Keratinocyte (primary cell): ENCODE data around the gene ZBTB20. TPM values are rescaled to one million over a fixed set of nuclear protein-coding genes. Genes with fewer than 3 reads are reported as not detected.

ENCODE experiments used
- DNase-seq: peaks from one replicate; pipeline ENCODE4 v3.0.0-alpha.2; 2011; ENCODE audit warnings: low read depth, missing footprints, low spot score
- FAIRE-seq: peaks from 2 replicates; lab custom pipeline; 2011; peaks lifted over from hg19 to GRCh38; lab: Jason Lieb, UNC
- H2AFZ ChIP-seq: 2 replicates; pipeline ENCODE4 v1.6.0; 2012; ENCODE audit warnings: low read length, control low read depth, inconsistent platforms; ENCODE audit not compliant: control insufficient read depth
- H3K27ac ChIP-seq: 2 replicates; pipeline ENCODE4 v1.5.1; 2011; ENCODE audit warnings: low read length; ENCODE audit not compliant: control insufficient read depth, insufficient read depth
- H3K27me3 ChIP-seq: 3 replicates; pipeline ENCODE4 v1.6.0; 2011; ENCODE audit warnings: low read length; ENCODE audit not compliant: control insufficient read depth, insufficient read depth; ENCODE audit errors: extremely low read depth
- H3K36me3 ChIP-seq, 2 experiments: 2 replicates in 1 of 2; 3 replicates in 1 of 2; pipeline ENCODE4 v1.5.1; 2011; ENCODE audit warnings: low read length in 2 of 2, mild to moderate bottlenecking in 1 of 2; ENCODE audit not compliant: control insufficient read depth in 2 of 2, insufficient read depth in 2 of 2; ENCODE audit errors: extremely low read depth in 1 of 2
- H3K4me1 ChIP-seq: 3 replicates; pipeline ENCODE4 v1.5.1; 2011; ENCODE audit warnings: low read length; ENCODE audit not compliant: control insufficient read depth, insufficient read depth; ENCODE audit errors: extremely low read depth
- H3K4me2 ChIP-seq: 3 replicates; pipeline ENCODE4 v1.6.0; 2011; ENCODE audit warnings: low read depth, low read length; ENCODE audit not compliant: control insufficient read depth, insufficient read depth; ENCODE audit errors: extremely low read depth
- H3K4me3 ChIP-seq, 3 experiments: fragments of 200-600 bp in 1 of 3; sonication (generic) in 1 of 3; 2 replicates in 2 of 3; 3 replicates in 1 of 3; pipeline ENCODE4 v1.5.1; 2011 to 2016; ENCODE audit warnings: low read length in 3 of 3, mild to moderate bottlenecking in 3 of 3, control low read depth in 2 of 3, inconsistent platforms in 1 of 3, low read depth in 1 of 3, mixed read lengths in 1 of 3, mixed run types in 1 of 3, moderate library complexity in 1 of 3; ENCODE audit not compliant: control insufficient read depth in 2 of 3, insufficient read depth in 2 of 3; ENCODE audit errors: extremely low read depth in 1 of 3
- H3K79me2 ChIP-seq: 2 replicates; pipeline ENCODE4 v1.6.0; 2012; ENCODE audit warnings: low read length; ENCODE audit not compliant: control insufficient read depth, insufficient read depth
- H3K9ac ChIP-seq: 3 replicates; pipeline ENCODE4 v1.6.0; 2011; ENCODE audit warnings: low read length; ENCODE audit not compliant: control insufficient read depth, insufficient read depth; ENCODE audit errors: extremely low read depth
- H3K9me1 ChIP-seq: 3 replicates; pipeline ENCODE4 v1.6.0; 2011; ENCODE audit warnings: low read length; ENCODE audit not compliant: control insufficient read depth, insufficient read depth; ENCODE audit errors: extremely low read depth
- H3K9me3 ChIP-seq: 2 replicates; pipeline ENCODE4 v1.5.1; 2012; ENCODE audit warnings: low read depth, low read length; ENCODE audit not compliant: control insufficient read depth
- H4K20me1 ChIP-seq: 3 replicates; pipeline ENCODE4 v1.6.0; 2011; ENCODE audit warnings: low read length; ENCODE audit not compliant: control insufficient read depth, insufficient read depth; ENCODE audit errors: extremely low read depth
- CTCF ChIP-seq, 3 experiments: IDR thresholded peaks in 1 of 3; conservative IDR thresholded peaks in 1 of 3; optimal IDR thresholded peaks in 1 of 3; 2 replicates in 2 of 3; 3 replicates in 1 of 3; pipeline versions ENCODE3 to v1.5.1; 2011; ENCODE audit warnings: low read length in 3 of 3, mild to moderate bottlenecking in 3 of 3, moderate library complexity in 2 of 3, control low read depth in 1 of 3, inconsistent platforms in 1 of 3; ENCODE audit not compliant: insufficient read depth in 2 of 3; ENCODE audit errors: extremely low read depth in 1 of 3
- EZH2 ChIP-seq: IDR thresholded peaks from one replicate; pipeline ENCODE4 v1.6.1; 2012; ENCODE audit warnings: inconsistent platforms, mild to moderate bottlenecking, low read length, moderate library complexity
- dilution Hi-C: fragments of 300-500 bp; cut with MboI; formaldehyde crosslinking; loops from one replicate; pipeline ENCODE4 v1.7.0; 2020; ENCODE audit warnings: low sequenced_read_pairs; ENCODE audit not compliant: extremely low pct_ligation_motif_present
- polyA plus RNA-seq, 5 experiments: library from polyadenylated mRNA; depleted of rRNA in 3 of 5; stranded (reverse) in 3 of 5; stranded (forward) in 1 of 5; unstranded in 1 of 5; fragments of >200 nt; gene quantifications; 1 replicate in 1 of 5; 2 replicates in 3 of 5; 3 replicates in 1 of 5; pipeline versions ENCODE4 v1.2.1 to v1.2.3, GENCODE V29; 2011 to 2012; ENCODE audit warnings: missing spikeins in 2 of 5, low read depth in 1 of 5, low replicate concordance in 1 of 5

ZBTB20 gene
- polyA plus RNA-seq, 1 donor (not counting 4 experiments of a cell fraction or from before 2014, with no cell fraction given): 0.52 TPM

- no peaks in the 10 kb centered on the region for H4K20me1 ChIP-seq
- H3K79me2 ChIP-seq: no peaks in the 10 kb centered on the region
- no peaks in the 10 kb centered on the region for H3K27me3 ChIP-seq
- TF ChIP-seq EZH2: no peak
- no peak for TF ChIP-seq CTCF (optimal IDR thresholded peaks at IDR 0.05 in 1 of 3, IDR thresholded peaks at IDR 0.05 in 1 of 3, conservative IDR thresholded peaks at IDR 0.05 in 1 of 3; ENCODE audit: extremely low read depth in 1 of 3, insufficient read depth in 2 of 3, low read length in 3 of 3)
- no peak overlapping the region for H3K27ac ChIP-seq
- no peaks in the 10 kb centered on the region for H3K36me3 ChIP-seq
- no peak for DNase-seq
- peaks cover 4% of the 10 kb centered on the region for H3K4me1 ChIP-seq
- dilution Hi-C loops: no loop called here
- FAIRE-seq: no peak
- H3K4me3 ChIP-seq: no peak overlapping the region
- H2AFZ ChIP-seq: no peak overlapping the region
- no peak overlapping the region for H3K9ac ChIP-seq
- H3K9me1 ChIP-seq: no peaks in the 10 kb centered on the region
- no peak overlapping the region for H3K4me2 ChIP-seq
- no peaks in the 10 kb centered on the region for H3K9me3 ChIP-seq
These were observed 638.9 kb downstream of the ZBTB20 start for GRCh38 chr3:114508208-114508607.

GRCh38 chr3:114506591-114507300 lies 640.3 kb downstream of the ZBTB20 start:
- Histone ChIP-seq H4K20me1 (no peaks in the 10 kb centered on the region), H3K4me1 (peaks cover 4% of the 10 kb centered on the region), H3K4me3 (no peak overlapping the region), H2AFZ (no peak overlapping the region), H3K79me2 (no peaks in the 10 kb centered on the region), H3K9me3 (no peaks in the 10 kb centered on the region), H3K36me3 (no peaks in the 10 kb centered on the region), H3K4me2 (no peak overlapping the region), H3K27me3 (no peaks in the 10 kb centered on the region), H3K9ac (no peak overlapping the region), H3K9me1 (no peaks in the 10 kb centered on the region), H3K27ac (no peak overlapping the region)
- FAIRE-seq (no peak), DNase-seq (no peak)
- TF ChIP-seq EZH2 (no peak), CTCF (optimal IDR thresholded peaks at IDR 0.05 in 1 of 3, IDR thresholded peaks at IDR 0.05 in 1 of 3, conservative IDR thresholded peaks at IDR 0.05 in 1 of 3; ENCODE audit: extremely low read depth in 1 of 3, insufficient read depth in 2 of 3, low read length in 3 of 3) (no peak)
- dilution Hi-C loops: no loop called here
